ENCODE data around the gene HSPB7.

The HSPB7 gene

DNA sequence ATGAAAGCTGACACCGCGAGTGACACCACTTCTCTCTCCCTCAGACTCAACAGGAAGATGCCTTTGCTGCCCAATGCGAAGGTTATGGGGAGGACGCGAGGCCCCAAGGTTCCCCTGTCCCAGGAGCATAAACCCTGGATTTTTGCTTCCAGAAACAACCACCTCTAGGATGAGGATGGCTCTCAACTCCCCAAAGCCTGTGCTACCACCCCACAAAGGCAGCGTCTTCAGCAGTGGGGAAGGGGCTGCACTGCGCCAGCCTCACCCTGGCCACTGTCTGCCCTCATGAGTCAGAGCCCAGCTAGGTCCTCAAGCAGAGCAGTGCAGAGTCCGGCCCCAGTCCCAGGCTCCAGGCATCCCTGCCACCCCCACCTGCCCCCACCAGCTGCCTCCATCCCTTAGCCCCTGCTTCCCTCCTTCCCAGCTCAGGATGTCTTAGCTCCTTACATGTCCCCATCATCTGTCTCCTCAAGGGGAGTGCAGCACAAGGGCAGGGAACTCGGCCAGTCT is 20.7 kb downstream of the HSPB7 start:
- CTCF ChIA-PET: interaction anchor here (1.2 to 2.1 kb wide), 7 partner anchors 9 to 206 kb away, joined by 3 to 9 read pairs (median 7); no protein-coding TSS in a partner anchor
- TF ChIP-seq, protein P1, sequence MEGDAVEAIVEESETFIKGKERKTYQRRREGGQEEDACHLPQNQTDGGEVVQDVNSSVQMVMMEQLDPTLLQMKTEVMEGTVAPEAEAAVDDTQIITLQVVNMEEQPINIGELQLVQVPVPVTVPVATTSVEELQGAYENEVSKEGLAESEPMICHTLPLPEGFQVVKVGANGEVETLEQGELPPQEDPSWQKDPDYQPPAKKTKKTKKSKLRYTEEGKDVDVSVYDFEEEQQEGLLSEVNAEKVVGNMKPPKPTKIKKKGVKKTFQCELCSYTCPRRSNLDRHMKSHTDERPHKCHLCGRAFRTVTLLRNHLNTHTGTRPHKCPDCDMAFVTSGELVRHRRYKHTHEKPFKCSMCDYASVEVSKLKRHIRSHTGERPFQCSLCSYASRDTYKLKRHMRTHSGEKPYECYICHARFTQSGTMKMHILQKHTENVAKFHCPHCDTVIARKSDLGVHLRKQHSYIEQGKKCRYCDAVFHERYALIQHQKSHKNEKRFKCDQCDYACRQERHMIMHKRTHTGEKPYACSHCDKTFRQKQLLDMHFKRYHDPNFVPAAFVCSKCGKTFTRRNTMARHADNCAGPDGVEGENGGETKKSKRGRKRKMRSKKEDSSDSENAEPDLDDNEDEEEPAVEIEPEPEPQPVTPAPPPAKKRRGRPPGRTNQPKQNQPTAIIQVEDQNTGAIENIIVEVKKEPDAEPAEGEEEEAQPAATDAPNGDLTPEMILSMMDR (IDR thresholded peaks at IDR 0.05; ENCODE audit: control extremely low read depth, extremely low read depth, low read depth, missing control alignments): no peak
- no peak for DNase-seq (ENCODE audit: extremely low spot score)
- POLR2A ChIA-PET: no interaction called here

DNA sequence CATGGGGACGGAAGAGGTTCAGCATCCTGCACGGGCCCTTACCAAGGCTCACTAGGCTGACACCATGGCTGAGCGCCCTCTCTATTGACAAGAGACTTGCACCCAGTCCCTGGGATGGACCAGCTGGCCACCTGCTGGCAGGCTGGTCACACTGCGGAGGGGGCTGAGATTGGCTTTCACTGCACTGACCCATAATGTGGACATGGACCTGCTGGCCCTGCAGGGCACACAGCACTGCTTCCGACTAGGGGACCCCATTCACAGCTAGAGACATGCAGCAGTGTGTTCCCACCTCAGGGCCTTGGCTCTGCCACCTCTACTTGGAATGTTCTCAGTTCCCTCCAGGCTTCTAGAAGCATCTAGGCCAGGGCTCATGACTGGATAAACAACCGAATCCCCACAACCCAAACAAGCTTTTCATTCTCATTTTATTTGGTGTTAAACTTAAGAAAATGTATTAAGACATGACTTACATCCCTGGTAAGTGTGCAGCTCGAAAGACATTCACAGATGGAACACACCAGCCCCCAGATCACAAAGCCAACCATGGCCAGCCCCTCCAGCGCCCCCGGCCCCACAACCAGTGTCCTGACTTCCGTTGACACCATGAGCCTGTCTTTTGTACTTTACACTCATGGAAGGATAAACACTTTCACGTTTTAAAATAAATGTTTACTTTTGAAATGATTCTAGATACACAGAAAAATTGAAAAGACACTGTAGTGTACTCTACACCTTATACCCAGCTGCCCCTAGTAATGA is 23.1 kb downstream of the HSPB7 start:
- DNase-seq (ENCODE audit: extremely low spot score): peak; percentile 64
- TF ChIP-seq, protein P1 (IDR thresholded peaks at IDR 0.05; ENCODE audit: control extremely low read depth, extremely low read depth, low read depth, missing control alignments): peak; percentile 78
- ChIA-PET POLR2A (interaction anchor here (0.6 kb wide), 1 partner anchor 112 kb away, joined by 3 read pairs; no protein-coding TSS in a partner anchor), CTCF (interaction anchor here (0.8 to 3.8 kb wide), 23 partner anchors 9 to 203 kb away, joined by 3 to 25 read pairs (median 4); partner anchors contain the start of genes SRARP, UQCRHL and ZBTB17)

DNA sequence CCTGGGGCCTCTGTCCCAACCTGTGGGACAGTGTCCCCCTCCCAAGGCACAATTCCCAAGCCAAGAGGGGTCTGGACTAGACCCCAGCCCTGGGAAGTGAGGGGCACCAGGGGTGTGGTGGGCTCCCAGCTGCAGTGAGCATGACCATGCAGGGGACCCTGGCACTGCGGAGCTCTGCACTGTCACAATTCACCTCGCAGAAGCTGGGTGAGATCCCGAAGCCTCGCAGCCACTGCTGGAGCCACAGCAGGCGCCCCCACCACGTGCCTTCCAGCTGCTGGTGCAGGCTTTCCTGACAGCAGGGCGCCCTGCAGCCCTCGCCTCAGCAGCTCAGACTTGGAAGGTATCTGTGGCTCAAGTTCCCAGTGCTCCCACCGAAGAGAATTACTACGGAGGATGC is 23.8 kb downstream of the HSPB7 start:
- DNase-seq (ENCODE audit: extremely low spot score): no peak
- TF ChIP-seq, protein P1 (IDR thresholded peaks at IDR 0.05; ENCODE audit: control extremely low read depth, extremely low read depth, low read depth, missing control alignments): no peak
- CTCF ChIA-PET: interaction anchor here (0.9 to 3.8 kb wide), 16 partner anchors 10 to 203 kb away, joined by 3 to 25 read pairs (median 5); partner anchors contain the start of genes SRARP, UQCRHL and ZBTB17
- POLR2A ChIA-PET: interaction anchor here (0.6 kb wide), 1 partner anchor 111 kb away, joined by 3 read pairs; no protein-coding TSS in a partner anchor

DNA sequence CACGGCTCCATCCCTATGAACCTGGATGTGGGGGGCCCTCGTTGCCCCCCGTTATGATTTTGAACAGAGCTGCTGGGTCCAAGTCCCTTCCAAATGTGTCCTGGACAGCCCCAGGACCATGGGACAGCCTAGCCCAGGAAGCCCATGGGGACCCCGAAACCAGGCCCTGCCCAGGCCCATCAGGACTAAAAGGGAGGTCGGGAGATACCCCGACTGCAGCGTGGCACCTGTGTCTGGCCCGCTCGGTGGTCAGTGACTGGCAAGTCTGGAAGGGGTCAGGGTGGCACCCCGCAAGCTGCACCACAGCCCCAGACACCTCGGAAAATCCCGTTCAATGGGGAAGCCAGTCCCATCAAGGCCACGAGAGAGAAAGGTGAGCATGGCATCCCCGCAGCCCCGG is 24.2 kb downstream of the HSPB7 start:
- no peak for DNase-seq (ENCODE audit: extremely low spot score)
- CTCF ChIA-PET: interaction anchor here (0.9 to 3.8 kb wide), 15 partner anchors 10 to 202 kb away, joined by 3 to 25 read pairs (median 5); partner anchors contain the start of genes SRARP and ZBTB17
- TF ChIP-seq, protein P1 (IDR thresholded peaks at IDR 0.05; ENCODE audit: control extremely low read depth, extremely low read depth, low read depth, missing control alignments): no peak
- POLR2A ChIA-PET: no interaction called here

DNA sequence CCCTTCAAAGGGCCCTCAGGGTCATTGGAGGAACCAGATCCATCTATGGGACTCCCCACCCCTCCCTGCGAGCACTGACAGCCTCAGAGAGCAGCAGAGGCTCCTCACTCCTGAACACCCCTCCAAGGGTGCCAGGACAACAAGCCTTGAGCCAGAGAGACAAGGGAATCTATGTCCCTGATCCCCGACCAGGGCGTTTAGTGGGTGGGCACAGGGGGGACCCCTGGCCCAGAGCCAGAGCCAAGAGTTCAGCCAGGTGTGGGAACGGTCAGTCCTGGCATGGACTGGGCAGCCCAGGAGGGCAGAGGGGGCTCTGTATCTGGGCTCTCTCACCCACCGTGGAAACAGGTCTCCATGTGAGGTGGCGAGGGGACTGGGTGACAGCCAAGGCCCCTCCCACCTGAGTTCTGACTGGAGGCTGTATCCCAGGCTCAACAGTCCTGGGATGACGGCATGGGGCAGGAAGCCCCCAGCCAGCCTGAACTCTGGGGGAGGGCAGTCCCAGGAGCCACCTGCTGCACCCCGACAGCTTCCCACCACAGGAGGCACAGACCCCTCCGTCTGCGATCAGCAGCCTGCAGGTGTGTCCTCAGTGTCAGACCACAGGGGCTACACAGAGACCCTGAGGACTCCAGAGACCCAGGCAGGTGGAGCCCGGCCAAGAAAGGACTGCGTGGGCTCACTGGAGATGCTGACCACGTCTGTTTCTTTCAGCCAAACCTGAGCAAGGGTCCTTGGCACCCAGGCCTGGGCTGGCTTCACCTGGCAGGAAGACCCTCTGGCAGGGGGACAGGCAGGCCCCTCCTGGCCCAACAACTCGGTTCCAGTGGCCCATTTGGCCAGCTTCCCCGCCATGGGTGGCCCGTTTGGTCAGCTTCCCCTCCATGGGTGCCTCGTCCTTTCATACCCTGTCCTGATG is 25.0 kb downstream of the HSPB7 start:
- ChIA-PET CTCF (interaction anchor here (1.1 to 3.8 kb wide), 5 partner anchors 15 to 201 kb away, joined by 4 to 25 read pairs (median 8); partner anchors contain the start of gene ZBTB17), POLR2A (no interaction called here)
- DNase-seq (ENCODE audit: extremely low spot score): no peak
- TF ChIP-seq, protein P1 (IDR thresholded peaks at IDR 0.05; ENCODE audit: control extremely low read depth, extremely low read depth, low read depth, missing control alignments): no peak

DNA sequence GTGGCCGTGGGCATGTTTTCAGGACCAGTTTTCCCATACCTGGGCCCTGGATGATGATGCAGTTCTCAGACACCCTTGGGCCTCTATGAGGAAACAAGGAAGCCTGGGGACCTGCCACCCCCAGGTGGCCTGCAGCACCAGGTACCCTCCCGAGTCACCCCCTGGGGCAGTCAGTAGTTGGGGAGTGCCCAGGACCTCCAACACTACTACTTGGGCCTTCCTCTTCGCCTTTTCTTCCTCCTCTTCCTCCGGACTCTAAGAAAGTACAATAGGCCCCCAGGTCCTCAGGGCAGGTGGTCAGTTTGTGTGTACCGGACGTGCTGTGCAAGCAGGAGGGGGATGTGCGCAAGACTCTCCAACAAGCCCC is 25.7 kb downstream of the HSPB7 start:
- ChIA-PET CTCF (no interaction called here), POLR2A (no interaction called here)
- DNase-seq (ENCODE audit: extremely low spot score): no peak
- TF ChIP-seq, protein P1 (IDR thresholded peaks at IDR 0.05; ENCODE audit: control extremely low read depth, extremely low read depth, low read depth, missing control alignments): no peak
